Ishikawa (cell line): ENCODE measurements around the gene RAB3C.

Experiments used
- CEBPB ChIP-seq: IDR thresholded peaks from 2 replicates; pipeline ENCODE4 v1.6.1; 2012
- CREB1 ChIP-seq: IDR thresholded peaks from 2 replicates; pipeline ENCODE4 v1.6.1; 2012; ENCODE audit warnings: low read depth
- EGR1 ChIP-seq: IDR thresholded peaks from 2 replicates; pipeline ENCODE4 v1.6.1; 2012
- EP300 ChIP-seq: IDR thresholded peaks from 2 replicates; pipeline ENCODE4 v1.6.1; 2012; ENCODE audit warnings: borderline replicate concordance
- FOXM1 ChIP-seq: IDR thresholded peaks from 2 replicates; pipeline ENCODE4 v1.6.1; 2012; ENCODE audit warnings: low read depth, borderline replicate concordance
- NFIC ChIP-seq: IDR thresholded peaks from 2 replicates; pipeline ENCODE4 v1.6.1; 2012
- RAD21 ChIP-seq: IDR thresholded peaks from 2 replicates; pipeline ENCODE4 v1.6.1; 2012; ENCODE audit warnings: low read depth
- TAF1 ChIP-seq: IDR thresholded peaks from 2 replicates; pipeline ENCODE4 v1.6.1; 2012; ENCODE audit warnings: low read depth, mild to moderate bottlenecking
- TCF12 ChIP-seq: IDR thresholded peaks from 2 replicates; pipeline ENCODE4 v1.6.1; 2012; ENCODE audit warnings: low read depth
- TEAD4 ChIP-seq: IDR thresholded peaks from 2 replicates; pipeline ENCODE4 v1.6.1; 2012
- YY1 ChIP-seq: IDR thresholded peaks from 2 replicates; pipeline ENCODE4 v1.6.1; 2012; ENCODE audit warnings: low read depth
- ZBTB7A ChIP-seq: IDR thresholded peaks from 2 replicates; pipeline ENCODE4 v1.6.1; 2012; ENCODE audit warnings: low read depth
- TF ChIP-seq, protein P1 (sequence below): IDR thresholded peaks from 2 replicates; pipeline ENCODE4 v1.6.1; 2012; ENCODE audit warnings: low read depth, mild to moderate bottlenecking
- TF ChIP-seq, protein P2 (sequence below): IDR thresholded peaks from 2 replicates; pipeline ENCODE4 v1.6.1; 2012
- TF ChIP-seq, protein P3 (sequence below): IDR thresholded peaks from 2 replicates; pipeline ENCODE4 v1.6.1; 2012

The RAB3C gene

GRCh38 chr5:58887721-58888409 lies 305.0 kb downstream of the RAB3C start:
- TF ChIP-seq, protein P1, sequence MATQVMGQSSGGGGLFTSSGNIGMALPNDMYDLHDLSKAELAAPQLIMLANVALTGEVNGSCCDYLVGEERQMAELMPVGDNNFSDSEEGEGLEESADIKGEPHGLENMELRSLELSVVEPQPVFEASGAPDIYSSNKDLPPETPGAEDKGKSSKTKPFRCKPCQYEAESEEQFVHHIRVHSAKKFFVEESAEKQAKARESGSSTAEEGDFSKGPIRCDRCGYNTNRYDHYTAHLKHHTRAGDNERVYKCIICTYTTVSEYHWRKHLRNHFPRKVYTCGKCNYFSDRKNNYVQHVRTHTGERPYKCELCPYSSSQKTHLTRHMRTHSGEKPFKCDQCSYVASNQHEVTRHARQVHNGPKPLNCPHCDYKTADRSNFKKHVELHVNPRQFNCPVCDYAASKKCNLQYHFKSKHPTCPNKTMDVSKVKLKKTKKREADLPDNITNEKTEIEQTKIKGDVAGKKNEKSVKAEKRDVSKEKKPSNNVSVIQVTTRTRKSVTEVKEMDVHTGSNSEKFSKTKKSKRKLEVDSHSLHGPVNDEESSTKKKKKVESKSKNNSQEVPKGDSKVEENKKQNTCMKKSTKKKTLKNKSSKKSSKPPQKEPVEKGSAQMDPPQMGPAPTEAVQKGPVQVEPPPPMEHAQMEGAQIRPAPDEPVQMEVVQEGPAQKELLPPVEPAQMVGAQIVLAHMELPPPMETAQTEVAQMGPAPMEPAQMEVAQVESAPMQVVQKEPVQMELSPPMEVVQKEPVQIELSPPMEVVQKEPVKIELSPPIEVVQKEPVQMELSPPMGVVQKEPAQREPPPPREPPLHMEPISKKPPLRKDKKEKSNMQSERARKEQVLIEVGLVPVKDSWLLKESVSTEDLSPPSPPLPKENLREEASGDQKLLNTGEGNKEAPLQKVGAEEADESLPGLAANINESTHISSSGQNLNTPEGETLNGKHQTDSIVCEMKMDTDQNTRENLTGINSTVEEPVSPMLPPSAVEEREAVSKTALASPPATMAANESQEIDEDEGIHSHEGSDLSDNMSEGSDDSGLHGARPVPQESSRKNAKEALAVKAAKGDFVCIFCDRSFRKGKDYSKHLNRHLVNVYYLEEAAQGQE, result no peak
- TF ChIP-seq CEBPB (no peak), ZBTB7A (no peak), EGR1 (no peak), YY1 (no peak), NFIC (no peak), TAF1 (no peak), EP300 (no peak), FOXM1 (no peak), CREB1 (no peak), TEAD4 (no peak), RAD21 (no peak), TCF12 (no peak)
- TF ChIP-seq, protein P2, sequence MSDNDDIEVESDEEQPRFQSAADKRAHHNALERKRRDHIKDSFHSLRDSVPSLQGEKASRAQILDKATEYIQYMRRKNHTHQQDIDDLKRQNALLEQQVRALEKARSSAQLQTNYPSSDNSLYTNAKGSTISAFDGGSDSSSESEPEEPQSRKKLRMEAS, result no peak
- TF ChIP-seq, protein P3, sequence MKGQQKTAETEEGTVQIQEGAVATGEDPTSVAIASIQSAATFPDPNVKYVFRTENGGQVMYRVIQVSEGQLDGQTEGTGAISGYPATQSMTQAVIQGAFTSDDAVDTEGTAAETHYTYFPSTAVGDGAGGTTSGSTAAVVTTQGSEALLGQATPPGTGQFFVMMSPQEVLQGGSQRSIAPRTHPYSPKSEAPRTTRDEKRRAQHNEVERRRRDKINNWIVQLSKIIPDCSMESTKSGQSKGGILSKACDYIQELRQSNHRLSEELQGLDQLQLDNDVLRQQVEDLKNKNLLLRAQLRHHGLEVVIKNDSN, result no peak

- TF ChIP-seq CREB1 (no peak), ZBTB7A (no peak), EGR1 (no peak), EP300 (no peak), TEAD4 (no peak), TCF12 (no peak), RAD21 (no peak), FOXM1 (no peak), YY1 (no peak), CEBPB (no peak), TAF1 (no peak), NFIC (no peak)
- TF ChIP-seq, protein P1, result no peak
- TF ChIP-seq, protein P3, result no peak
- TF ChIP-seq, protein P2, result no peak
These were observed 307.4 kb downstream of the RAB3C start for GRCh38 chr5:58890265-58890664.

DNA sequence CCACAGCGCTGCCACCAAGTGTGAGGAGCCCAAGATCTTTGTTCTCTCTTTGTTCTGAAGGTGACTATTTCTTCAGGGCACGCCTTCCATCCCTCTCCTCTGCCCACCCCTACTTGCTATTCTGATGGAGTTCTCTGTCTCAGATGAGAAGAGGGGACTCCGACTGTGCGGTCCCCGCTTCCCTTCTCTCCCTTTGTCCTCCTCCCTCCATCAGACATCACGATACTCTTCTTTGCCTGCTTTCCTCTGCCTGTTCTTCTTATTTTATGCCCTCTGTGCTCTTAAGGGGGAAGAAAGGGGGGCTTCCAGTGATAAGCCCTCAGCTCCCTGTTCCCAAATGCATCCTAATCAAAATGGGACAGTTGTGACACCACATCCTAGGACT lies 307.8 kb downstream of the RAB3C start:
- TF ChIP-seq, protein P3, result no peak
- no peak for TF ChIP-seq FOXM1
- TF ChIP-seq TAF1, result no peak
- TF ChIP-seq EP300, result no peak
- TF ChIP-seq YY1, result no peak
- no peak for TF ChIP-seq CEBPB
- TF ChIP-seq TEAD4, result no peak
- TF ChIP-seq, protein P1, result no peak
- TF ChIP-seq, protein P2, result no peak
